NOMO-1 (cell line): ENCODE measurements around the gene SPDYE3.
"Not testable (repeated sequence)": the region's sequence is repeated elsewhere in the genome, so short reads cannot be mapped to it uniquely, and the experiment has no call there.

Experiments used
- DNase-seq, 2 experiments: peaks; one replicate each; lab custom pipeline; 2025; ENCODE audit not compliant: unreplicated experiment in 2 of 2; lab: John Stamatoyannopoulos, UW

The SPDYE3 gene

GRCh38 chr7:100348805-100349204 lies 41.3 kb downstream of the SPDYE3 start:
- no peak for DNase-seq

GRCh38 chr7:100349757-100350156 lies 42.3 kb downstream of the SPDYE3 start:
- DNase-seq = no peak

GRCh38 chr7:100351657-100352058 lies 44.2 kb downstream of the SPDYE3 start:
- DNase-seq = no peak

GRCh38 chr7:100352230-100352781 lies 44.8 kb downstream of the SPDYE3 start:
- DNase-seq = not testable (repeated sequence)

- DNase-seq = no peak
Observed at GRCh38 chr7:100352984-100353684, 45.6 kb downstream of the SPDYE3 start.

GRCh38 chr7:100353685-100354330 lies 46.3 kb downstream of the SPDYE3 start:
- DNase-seq = no peak

GRCh38 chr7:100356416-100357068 lies 49.0 kb downstream of the SPDYE3 start:
- no peak for DNase-seq

- DNase-seq = no peak
Observed at GRCh38 chr7:100357131-100357561, 49.6 kb downstream of the SPDYE3 start.

GRCh38 chr7:100358027-100358856 lies 50.7 kb downstream of the SPDYE3 start, which contains the start of gene PILRB:
TSS of gene PILRB (plus strand) at chr7:100358117. CDS start at chr7:100358303, 186 bp downstream.
- no peak for DNase-seq

GRCh38 chr7:100358857-100359212 lies 51.3 kb downstream of the SPDYE3 start:
- no peak for DNase-seq

- DNase-seq = peak; percentile 66 to 81
Observed at GRCh38 chr7:100360135-100360854, 52.8 kb downstream of the SPDYE3 start.

- DNase-seq = no peak
Observed at GRCh38 chr7:100363098-100363497, 55.6 kb downstream of the SPDYE3 start.

GRCh38 chr7:100363797-100364196 lies 56.3 kb downstream of the SPDYE3 start:
- DNase-seq = not testable (repeated sequence)

- DNase-seq = no peak
Observed at GRCh38 chr7:100364480-100364879, 57.0 kb downstream of the SPDYE3 start.

- DNase-seq = not testable (repeated sequence)
Observed at GRCh38 chr7:100365998-100366367, 58.5 kb downstream of the SPDYE3 start.

GRCh38 chr7:100366411-100367250 lies 59.1 kb downstream of the SPDYE3 start:
- no peak for DNase-seq

GRCh38 chr7:100367251-100367620 lies 59.7 kb downstream of the SPDYE3 start:
- DNase-seq = no peak

GRCh38 chr7:100367676-100368613 lies 60.4 kb downstream of the SPDYE3 start:
- peak; percentile 42 to 53 for DNase-seq
